ENCODE results near the gene PDCD1. TPM values are rescaled to one million over a fixed set of nuclear protein-coding genes. Genes with fewer than 3 reads are reported as not detected.

The PDCD1 gene
- total and polyA plus RNA-seq, 2 of the 13 experiments (the other 11 are each of a cell fraction or from before 2014, with no cell fraction given) = 0.04 TPM; not detected in 1

DNA sequence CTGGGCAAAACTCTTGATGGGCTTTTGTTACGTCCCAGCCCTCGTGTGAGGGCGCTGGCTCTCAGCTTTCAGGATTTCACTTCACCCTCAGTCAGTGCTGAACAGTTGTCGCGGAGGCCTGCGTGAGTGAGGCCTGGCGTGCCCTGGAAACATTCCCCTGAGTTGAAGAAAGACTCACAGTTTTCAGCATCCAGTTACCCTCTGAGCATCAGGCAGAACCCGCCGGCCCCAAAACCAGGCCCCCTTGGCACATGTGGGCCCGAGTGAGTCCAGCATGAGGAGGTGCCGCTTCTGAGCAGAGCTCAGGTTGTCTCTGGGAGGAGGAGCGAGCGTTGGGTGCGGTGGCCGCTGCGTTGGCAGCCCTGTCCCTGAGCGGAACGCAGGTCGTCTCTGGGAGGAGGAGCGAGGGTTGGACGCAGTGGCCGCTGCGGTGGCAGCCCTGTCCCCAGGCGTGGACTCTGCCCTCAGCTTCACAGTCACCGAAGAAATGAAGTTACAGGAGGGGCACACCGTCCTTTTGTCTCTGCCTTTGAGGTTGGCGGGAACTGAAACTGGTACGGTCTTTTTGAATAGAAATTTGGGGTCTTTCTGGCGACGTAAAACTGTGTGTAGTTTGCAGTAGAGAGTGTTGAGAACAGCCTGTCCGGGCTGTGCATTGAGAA, 49.8 kb downstream of the PDCD1 start, which contains the start of gene NEU4 (continued):
- TF ChIP-seq HNF4A (CRISPR knock-in tag; IDR thresholded peaks at IDR 0.05) = peak; percentile 97
- TF ChIP-seq, protein P1, sequence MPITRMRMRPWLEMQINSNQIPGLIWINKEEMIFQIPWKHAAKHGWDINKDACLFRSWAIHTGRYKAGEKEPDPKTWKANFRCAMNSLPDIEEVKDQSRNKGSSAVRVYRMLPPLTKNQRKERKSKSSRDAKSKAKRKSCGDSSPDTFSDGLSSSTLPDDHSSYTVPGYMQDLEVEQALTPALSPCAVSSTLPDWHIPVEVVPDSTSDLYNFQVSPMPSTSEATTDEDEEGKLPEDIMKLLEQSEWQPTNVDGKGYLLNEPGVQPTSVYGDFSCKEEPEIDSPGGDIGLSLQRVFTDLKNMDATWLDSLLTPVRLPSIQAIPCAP (CRISPR knock-in tag; IDR thresholded peaks at IDR 0.05; ENCODE audit: low read depth) = peak; percentile 36; the same call in 1 of the 2 replicates
- no peak; the same call in 1 of the 2 replicates for TF ChIP-seq RAD21 (CRISPR knock-in tag; IDR thresholded peaks at IDR 0.05)
- TF ChIP-seq KLF12 (CRISPR knock-in tag; IDR thresholded peaks at IDR 0.05; ENCODE audit: borderline replicate concordance) = peak; percentile 90
- TF ChIP-seq RNF2 (conservative IDR thresholded peaks at IDR 0.05; ENCODE audit: low read depth) = peak; percentile 91
- no peak for TF ChIP-seq PLRG1 (conservative IDR thresholded peaks at IDR 0.05)
- peak; percentile 94; the same call in 1 of the 2 replicates for TF ChIP-seq ZNF782 (CRISPR knock-in tag; IDR thresholded peaks at IDR 0.05; ENCODE audit: borderline replicate concordance)
- TF ChIP-seq NFE2L2 (IDR thresholded peaks at IDR 0.05; ENCODE audit: low read length) = no peak
- TF ChIP-seq, protein P2, sequence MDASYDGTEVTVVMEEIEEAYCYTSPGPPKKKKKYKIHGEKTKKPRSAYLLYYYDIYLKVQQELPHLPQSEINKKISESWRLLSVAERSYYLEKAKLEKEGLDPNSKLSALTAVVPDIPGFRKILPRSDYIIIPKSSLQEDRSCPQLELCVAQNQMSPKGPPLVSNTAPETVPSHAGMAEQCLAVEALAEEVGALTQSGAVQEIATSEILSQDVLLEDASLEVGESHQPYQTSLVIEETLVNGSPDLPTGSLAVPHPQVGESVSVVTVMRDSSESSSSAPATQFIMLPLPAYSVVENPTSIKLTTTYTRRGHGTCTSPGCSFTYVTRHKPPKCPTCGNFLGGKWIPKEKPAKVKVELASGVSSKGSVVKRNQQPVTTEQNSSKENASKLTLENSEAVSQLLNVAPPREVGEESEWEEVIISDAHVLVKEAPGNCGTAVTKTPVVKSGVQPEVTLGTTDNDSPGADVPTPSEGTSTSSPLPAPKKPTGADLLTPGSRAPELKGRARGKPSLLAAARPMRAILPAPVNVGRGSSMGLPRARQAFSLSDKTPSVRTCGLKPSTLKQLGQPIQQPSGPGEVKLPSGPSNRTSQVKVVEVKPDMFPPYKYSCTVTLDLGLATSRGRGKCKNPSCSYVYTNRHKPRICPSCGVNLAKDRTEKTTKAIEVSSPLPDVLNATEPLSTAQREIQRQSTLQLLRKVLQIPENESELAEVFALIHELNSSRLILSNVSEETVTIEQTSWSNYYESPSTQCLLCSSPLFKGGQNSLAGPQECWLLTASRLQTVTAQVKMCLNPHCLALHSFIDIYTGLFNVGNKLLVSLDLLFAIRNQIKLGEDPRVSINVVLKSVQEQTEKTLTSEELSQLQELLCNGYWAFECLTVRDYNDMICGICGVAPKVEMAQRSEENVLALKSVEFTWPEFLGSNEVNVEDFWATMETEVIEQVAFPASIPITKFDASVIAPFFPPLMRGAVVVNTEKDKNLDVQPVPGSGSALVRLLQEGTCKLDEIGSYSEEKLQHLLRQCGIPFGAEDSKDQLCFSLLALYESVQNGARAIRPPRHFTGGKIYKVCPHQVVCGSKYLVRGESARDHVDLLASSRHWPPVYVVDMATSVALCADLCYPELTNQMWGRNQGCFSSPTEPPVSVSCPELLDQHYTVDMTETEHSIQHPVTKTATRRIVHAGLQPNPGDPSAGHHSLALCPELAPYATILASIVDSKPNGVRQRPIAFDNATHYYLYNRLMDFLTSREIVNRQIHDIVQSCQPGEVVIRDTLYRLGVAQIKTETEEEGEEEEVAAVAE (CRISPR knock-in tag; IDR thresholded peaks at IDR 0.05; ENCODE audit: borderline replicate concordance) = peak; percentile 19; the same call in 1 of the 2 replicates
- TF ChIP-seq ZNF138 (CRISPR knock-in tag; IDR thresholded peaks at IDR 0.05; ENCODE audit: low read depth) = peak; percentile 84; the same call in 1 of the 2 replicates
- peak; percentile 83; the same call in 1 of the 2 replicates for TF ChIP-seq ZNF543 (CRISPR knock-in tag; IDR thresholded peaks at IDR 0.05)
- TF ChIP-seq, protein P3, sequence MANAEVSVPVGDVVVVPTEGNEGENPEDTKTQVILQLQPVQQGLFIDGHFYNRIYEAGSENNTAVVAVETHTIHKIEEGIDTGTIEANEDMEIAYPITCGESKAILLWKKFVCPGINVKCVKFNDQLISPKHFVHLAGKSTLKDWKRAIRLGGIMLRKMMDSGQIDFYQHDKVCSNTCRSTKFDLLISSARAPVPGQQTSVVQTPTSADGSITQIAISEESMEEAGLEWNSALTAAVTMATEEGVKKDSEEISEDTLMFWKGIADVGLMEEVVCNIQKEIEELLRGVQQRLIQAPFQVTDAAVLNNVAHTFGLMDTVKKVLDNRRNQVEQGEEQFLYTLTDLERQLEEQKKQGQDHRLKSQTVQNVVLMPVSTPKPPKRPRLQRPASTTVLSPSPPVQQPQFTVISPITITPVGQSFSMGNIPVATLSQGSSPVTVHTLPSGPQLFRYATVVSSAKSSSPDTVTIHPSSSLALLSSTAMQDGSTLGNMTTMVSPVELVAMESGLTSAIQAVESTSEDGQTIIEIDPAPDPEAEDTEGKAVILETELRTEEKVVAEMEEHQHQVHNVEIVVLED (CRISPR knock-in tag; IDR thresholded peaks at IDR 0.05; ENCODE audit: borderline replicate concordance) = peak; percentile 80
- TF ChIP-seq CBX2 (IDR thresholded peaks at IDR 0.05; ENCODE audit: low read depth, low read length) = no peak
- 0 out of 2 replicates have a peak, but pooled peaks have one; percentile 83 for TF ChIP-seq CBX2 (CRISPR knock-in tag; IDR thresholded peaks at IDR 0.05; ENCODE audit: low read depth)
- peak; percentile 67; the same call in 1 of the 2 replicates for TF ChIP-seq ZNF510 (CRISPR knock-in tag; IDR thresholded peaks at IDR 0.05; ENCODE audit: low read depth)
- TF ChIP-seq SP1 (IDR thresholded peaks at IDR 0.05) = no peak
- TF ChIP-seq SP1 (CRISPR knock-in tag; IDR thresholded peaks at IDR 0.05) = no peak
- peak; percentile 6 to 21; a peak in 2 of 4 replicates for TF ChIP-seq EP300 (IDR thresholded peaks at IDR 0.05; ENCODE audit: low read depth in 2 of 2, low read length in 2 of 2)
- no peak; the same call in 1 of the 2 replicates for TF ChIP-seq EP300 (CRISPR knock-in tag; IDR thresholded peaks at IDR 0.05; ENCODE audit: borderline replicate concordance)
- TF ChIP-seq ZNF546 (CRISPR knock-in tag; conservative IDR thresholded peaks at IDR 0.05) = peak; percentile 92
- TF ChIP-seq ZFP90 (CRISPR knock-in tag; IDR thresholded peaks at IDR 0.05; ENCODE audit: borderline replicate concordance) = peak; percentile 98
- TF ChIP-seq PITX1 (CRISPR knock-in tag; IDR thresholded peaks at IDR 0.05) = peak; percentile 61
- TF ChIP-seq NFIC (IDR thresholded peaks at IDR 0.05; ENCODE audit: low read length) = no peak
